ENCODE results near the gene POPDC2.

POPDC2 gene

GRCh38 chr3:119630880-119631329, 29.5 kb downstream of the POPDC2 start:
- Histone ChIP-seq H3K4me1 (ENCODE audit: control insufficient read depth in 5 of 5, insufficient read depth in 5 of 5, low read length in 5 of 5) (peaks cover 11 to 58% (median 32%) of the 10 kb centered on the region in 5 donors), H3K9ac (ENCODE audit: low read length in 5 of 5) (peak overlapping the region in 1 of 5 donors; percentile 16), H3K27me3 (ENCODE audit: control insufficient read depth in 5 of 5, insufficient read depth in 4 of 5, low read length in 5 of 5) (no peaks in the 10 kb centered on the region), H3K4me3 (ENCODE audit: low read depth in 1 of 5, low read length in 5 of 5) (no peak overlapping the region), H3K36me3 (ENCODE audit: control insufficient read depth in 5 of 5, insufficient read depth in 5 of 5, low read length in 5 of 5) (no peaks in the 10 kb centered on the region), H3K9me3 (ENCODE audit: control insufficient read depth in 5 of 5, low read length in 5 of 5) (no peaks in the 10 kb centered on the region), H3K27ac (ENCODE audit: low read depth, low read length) (peak overlapping the region; percentile 84)

DNA sequence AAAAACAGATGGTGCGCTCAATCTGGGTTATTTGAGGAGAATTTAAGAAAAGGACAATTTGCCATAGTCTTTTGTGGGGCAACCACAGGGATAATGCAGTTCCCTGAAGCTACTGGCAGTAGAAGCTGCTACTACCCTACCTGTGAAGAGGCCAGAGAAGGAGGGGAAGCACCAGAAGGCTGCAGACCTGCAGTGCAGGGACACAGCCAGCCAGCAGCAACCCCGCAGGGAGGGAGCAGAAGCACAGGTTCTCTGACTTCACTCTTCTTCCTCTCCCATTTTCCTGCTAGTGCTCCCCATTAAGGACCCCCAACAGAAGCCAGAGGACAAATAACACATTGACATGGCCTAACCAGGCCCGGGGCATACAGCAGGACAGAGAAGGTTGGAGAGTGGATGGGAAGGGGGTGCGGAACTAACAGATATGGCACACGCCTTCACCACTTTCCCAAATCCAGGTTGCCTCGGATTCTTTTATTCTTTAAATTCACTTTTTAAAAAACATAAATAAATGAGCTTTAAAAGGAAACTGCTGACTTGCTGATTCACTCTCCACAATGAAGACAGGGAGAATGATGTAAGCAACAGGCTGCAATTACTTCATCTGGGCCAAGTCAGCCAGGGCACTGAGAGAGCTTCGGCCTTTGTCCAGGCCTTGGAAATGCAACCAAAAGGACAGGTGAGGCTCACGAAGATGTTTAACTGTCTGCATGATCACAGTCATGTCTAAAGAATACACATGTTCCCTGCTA, 30.1 kb downstream of the POPDC2 start:
- Histone ChIP-seq H3K9ac (ENCODE audit: low read length in 5 of 5) (peak overlapping the region in 3 of 5 donors; percentile 16 to 26 (median 18)), H3K27ac (ENCODE audit: low read depth, low read length) (peak overlapping the region; percentile 84), H3K36me3 (ENCODE audit: control insufficient read depth in 5 of 5, insufficient read depth in 5 of 5, low read length in 5 of 5) (no peaks in the 10 kb centered on the region), H3K4me1 (ENCODE audit: control insufficient read depth in 5 of 5, insufficient read depth in 5 of 5, low read length in 5 of 5) (peaks cover 11 to 57% (median 32%) of the 10 kb centered on the region in 5 donors), H3K9me3 (ENCODE audit: control insufficient read depth in 5 of 5, low read length in 5 of 5) (no peaks in the 10 kb centered on the region), H3K27me3 (ENCODE audit: control insufficient read depth in 5 of 5, insufficient read depth in 4 of 5, low read length in 5 of 5) (no peaks in the 10 kb centered on the region), H3K4me3 (ENCODE audit: low read depth in 1 of 5, low read length in 5 of 5) (no peak overlapping the region)

DNA sequence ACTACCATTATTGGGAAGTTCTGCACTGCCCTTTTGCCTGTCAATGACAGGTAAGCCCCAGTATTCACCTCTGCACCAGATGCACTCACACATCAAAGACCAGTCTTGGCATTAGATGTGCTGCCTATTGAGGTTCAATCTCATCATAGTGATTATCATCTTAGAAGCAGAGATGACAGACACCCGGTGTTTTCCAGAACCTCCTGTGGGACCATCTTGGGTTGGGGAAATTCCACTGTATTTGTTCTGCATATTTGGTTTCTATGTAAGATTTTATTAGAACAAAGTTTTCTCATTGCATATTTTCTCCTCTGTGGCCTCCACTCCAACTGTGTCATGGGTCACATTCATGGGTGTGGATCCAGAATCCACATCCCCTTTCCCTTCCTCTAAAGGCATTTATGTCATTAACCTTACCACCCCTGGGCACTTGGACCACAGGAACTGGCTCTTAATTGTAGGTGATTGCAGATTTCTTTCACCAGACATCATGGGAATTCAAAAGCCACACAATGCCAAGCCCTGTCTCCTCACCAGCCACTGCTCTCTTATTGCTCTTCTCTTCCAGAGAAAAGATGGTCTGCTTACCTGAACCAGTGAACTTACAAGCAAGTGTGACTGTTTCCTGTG, 31.5 kb downstream of the POPDC2 start:
- H3K9ac ChIP-seq (ENCODE audit: low read length in 5 of 5), result peak overlapping the region in 2 of 5 donors; percentile 25 to 32
- H3K27ac ChIP-seq (ENCODE audit: low read depth, low read length), result peak overlapping the region; percentile 84
- peak overlapping the region in 1 of 5 donors; percentile 23 for H3K4me3 ChIP-seq (ENCODE audit: low read depth in 1 of 5, low read length in 5 of 5)
- H3K36me3 ChIP-seq (ENCODE audit: control insufficient read depth in 5 of 5, insufficient read depth in 5 of 5, low read length in 5 of 5), result no peaks in the 10 kb centered on the region
- no peaks in the 10 kb centered on the region for H3K27me3 ChIP-seq (ENCODE audit: control insufficient read depth in 5 of 5, insufficient read depth in 4 of 5, low read length in 5 of 5)
- H3K4me1 ChIP-seq (ENCODE audit: control insufficient read depth in 5 of 5, insufficient read depth in 5 of 5, low read length in 5 of 5), result peaks cover 11 to 58% (median 32%) of the 10 kb centered on the region in 5 donors
- H3K9me3 ChIP-seq (ENCODE audit: control insufficient read depth in 5 of 5, low read length in 5 of 5), result no peaks in the 10 kb centered on the region

DNA sequence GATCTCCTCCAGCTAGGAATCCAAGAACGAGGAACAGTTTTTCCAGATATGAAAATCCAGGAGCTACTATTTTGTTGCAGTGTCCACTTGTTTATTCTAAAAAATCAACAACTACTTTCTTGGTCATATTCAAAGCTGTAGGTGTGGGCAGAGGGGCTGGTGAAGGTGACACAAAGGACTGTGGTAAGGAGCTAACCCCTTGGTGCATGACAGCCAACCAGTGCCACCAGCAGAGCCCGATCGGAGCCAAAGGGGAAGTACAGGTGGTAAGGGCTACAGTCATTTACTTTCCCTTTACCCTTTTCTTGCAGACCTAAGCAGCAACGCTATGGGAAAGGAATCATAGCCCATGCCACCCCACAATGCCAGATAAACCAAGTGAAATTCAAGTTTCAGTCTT, 32.0 kb downstream of the POPDC2 start:
- H3K4me3 ChIP-seq (ENCODE audit: low read depth in 1 of 5, low read length in 5 of 5), result peak overlapping the region in 1 of 5 donors; percentile 19
- H3K27ac ChIP-seq (ENCODE audit: low read depth, low read length), result peak overlapping the region; percentile 79
- peak overlapping the region in 1 of 5 donors; percentile 26 for H3K9ac ChIP-seq (ENCODE audit: low read length in 5 of 5)
- H3K4me1 ChIP-seq (ENCODE audit: control insufficient read depth in 5 of 5, insufficient read depth in 5 of 5, low read length in 5 of 5), result peaks cover 11 to 58% (median 32%) of the 10 kb centered on the region in 5 donors
- no peaks in the 10 kb centered on the region for H3K9me3 ChIP-seq (ENCODE audit: control insufficient read depth in 5 of 5, low read length in 5 of 5)
- no peaks in the 10 kb centered on the region for H3K27me3 ChIP-seq (ENCODE audit: control insufficient read depth in 5 of 5, insufficient read depth in 4 of 5, low read length in 5 of 5)
- no peaks in the 10 kb centered on the region for H3K36me3 ChIP-seq (ENCODE audit: control insufficient read depth in 5 of 5, insufficient read depth in 5 of 5, low read length in 5 of 5)

- no peaks in the 10 kb centered on the region for H3K27me3 ChIP-seq (ENCODE audit: control insufficient read depth in 5 of 5, insufficient read depth in 4 of 5, low read length in 5 of 5)
- peaks cover 11 to 58% (median 32%) of the 10 kb centered on the region in 5 donors for H3K4me1 ChIP-seq (ENCODE audit: control insufficient read depth in 5 of 5, insufficient read depth in 5 of 5, low read length in 5 of 5)
- H3K4me3 ChIP-seq (ENCODE audit: low read depth in 1 of 5, low read length in 5 of 5), result no peak overlapping the region
- no peaks in the 10 kb centered on the region for H3K9me3 ChIP-seq (ENCODE audit: control insufficient read depth in 5 of 5, low read length in 5 of 5)
- H3K9ac ChIP-seq (ENCODE audit: low read length in 5 of 5), result no peak overlapping the region
- H3K27ac ChIP-seq (ENCODE audit: low read depth, low read length), result peak overlapping the region; percentile 79
- no peaks in the 10 kb centered on the region for H3K36me3 ChIP-seq (ENCODE audit: control insufficient read depth in 5 of 5, insufficient read depth in 5 of 5, low read length in 5 of 5)
Measured at GRCh38 chr3:119627461-119627860, 32.9 kb downstream of the POPDC2 start.

- Histone ChIP-seq H3K4me3 (ENCODE audit: low read depth in 1 of 5, low read length in 5 of 5) (no peak overlapping the region), H3K27me3 (ENCODE audit: control insufficient read depth in 5 of 5, insufficient read depth in 4 of 5, low read length in 5 of 5) (no peaks in the 10 kb centered on the region), H3K36me3 (ENCODE audit: control insufficient read depth in 5 of 5, insufficient read depth in 5 of 5, low read length in 5 of 5) (no peaks in the 10 kb centered on the region), H3K27ac (ENCODE audit: low read depth, low read length) (no peak overlapping the region), H3K4me1 (ENCODE audit: control insufficient read depth in 5 of 5, insufficient read depth in 5 of 5, low read length in 5 of 5) (peaks cover 11 to 58% (median 32%) of the 10 kb centered on the region in 5 donors), H3K9me3 (ENCODE audit: control insufficient read depth in 5 of 5, low read length in 5 of 5) (no peaks in the 10 kb centered on the region), H3K9ac (ENCODE audit: low read length in 5 of 5) (peak overlapping the region in 1 of 5 donors; percentile 1)
Measured at GRCh38 chr3:119626196-119626595, 34.2 kb downstream of the POPDC2 start.

- Histone ChIP-seq H3K27me3 (ENCODE audit: control insufficient read depth in 5 of 5, insufficient read depth in 4 of 5, low read length in 5 of 5) (no peaks in the 10 kb centered on the region), H3K36me3 (ENCODE audit: control insufficient read depth in 5 of 5, insufficient read depth in 5 of 5, low read length in 5 of 5) (no peaks in the 10 kb centered on the region), H3K4me1 (ENCODE audit: control insufficient read depth in 5 of 5, insufficient read depth in 5 of 5, low read length in 5 of 5) (peaks cover 11 to 53% (median 28%) of the 10 kb centered on the region in 5 donors), H3K9ac (ENCODE audit: low read length in 5 of 5) (peak overlapping the region in 1 of 5 donors; percentile 1), H3K27ac (ENCODE audit: low read depth, low read length) (no peak overlapping the region), H3K4me3 (ENCODE audit: low read depth in 1 of 5, low read length in 5 of 5) (no peak overlapping the region), H3K9me3 (ENCODE audit: control insufficient read depth in 5 of 5, low read length in 5 of 5) (no peaks in the 10 kb centered on the region)
Measured at GRCh38 chr3:119625451-119626153, 34.8 kb downstream of the POPDC2 start.

DNA sequence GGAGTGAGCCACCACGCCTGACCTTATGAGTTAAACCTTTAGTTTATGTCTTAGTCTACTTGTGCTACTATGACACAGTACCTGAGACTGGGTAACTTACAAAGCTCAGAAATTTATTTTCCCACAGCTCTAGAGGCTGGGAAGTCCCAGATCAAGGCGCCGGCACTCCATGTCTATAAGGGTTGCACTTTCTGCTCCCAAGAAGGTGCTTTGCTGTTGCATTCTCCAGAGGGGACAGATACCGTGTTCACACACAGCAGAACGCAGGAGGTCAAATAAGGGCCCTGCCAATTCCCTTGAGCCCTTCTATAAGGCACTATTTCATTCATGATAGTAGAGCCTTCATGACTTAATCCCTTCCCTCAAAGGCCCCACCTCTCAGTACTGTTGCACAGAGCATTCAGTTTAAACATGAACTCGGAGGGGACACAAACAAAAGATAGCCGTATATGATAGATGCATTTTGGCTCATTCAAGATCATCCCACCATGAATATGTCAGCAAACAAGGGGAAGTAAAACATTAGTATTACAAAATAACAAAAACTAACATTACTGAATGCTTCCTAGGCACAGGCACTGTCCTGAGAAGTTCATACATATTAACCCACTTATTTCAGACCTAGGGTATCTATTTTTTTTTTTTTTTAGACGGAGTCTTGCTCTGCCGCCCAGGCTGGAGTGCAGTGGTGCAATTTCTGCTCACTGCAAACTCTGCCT, 36.2 kb downstream of the POPDC2 start:
- Histone ChIP-seq H3K27ac (ENCODE audit: low read depth, low read length) (no peak overlapping the region), H3K9ac (ENCODE audit: low read length in 5 of 5) (no peak overlapping the region), H3K27me3 (ENCODE audit: control insufficient read depth in 5 of 5, insufficient read depth in 4 of 5, low read length in 5 of 5) (no peaks in the 10 kb centered on the region), H3K36me3 (ENCODE audit: control insufficient read depth in 5 of 5, insufficient read depth in 5 of 5, low read length in 5 of 5) (no peaks in the 10 kb centered on the region), H3K4me3 (ENCODE audit: low read depth in 1 of 5, low read length in 5 of 5) (no peak overlapping the region), H3K4me1 (ENCODE audit: control insufficient read depth in 5 of 5, insufficient read depth in 5 of 5, low read length in 5 of 5) (peaks cover 8 to 42% (median 14%) of the 10 kb centered on the region in 5 donors), H3K9me3 (ENCODE audit: control insufficient read depth in 5 of 5, low read length in 5 of 5) (no peaks in the 10 kb centered on the region)

DNA sequence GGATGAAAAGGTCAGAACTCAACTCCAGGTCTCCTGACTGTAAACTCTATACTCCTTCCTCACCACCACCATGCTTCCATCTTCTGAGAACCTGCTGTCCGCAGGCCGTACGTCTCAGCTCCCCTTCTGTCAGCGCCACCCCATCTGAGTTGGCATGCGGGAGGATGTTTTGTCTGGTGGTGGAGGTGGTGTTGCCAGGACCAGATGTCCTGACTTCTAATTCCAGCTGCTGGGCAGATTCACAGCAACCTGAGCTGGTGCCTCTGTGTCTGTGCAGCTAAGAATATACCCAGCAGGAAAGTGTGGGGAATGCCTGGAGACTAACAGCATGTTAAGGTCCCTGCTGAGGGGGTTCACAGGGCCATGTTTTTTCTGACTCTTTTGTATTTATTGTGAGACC, 39.5 kb downstream of the POPDC2 start:
- Histone ChIP-seq H3K36me3 (ENCODE audit: control insufficient read depth in 5 of 5, insufficient read depth in 5 of 5, low read length in 5 of 5) (no peaks in the 10 kb centered on the region), H3K27ac (ENCODE audit: low read depth, low read length) (no peak overlapping the region), H3K4me1 (ENCODE audit: control insufficient read depth in 5 of 5, insufficient read depth in 5 of 5, low read length in 5 of 5) (peaks cover 0 to 14% (median 0%) of the 10 kb centered on the region in 5 donors), H3K4me3 (ENCODE audit: low read depth in 1 of 5, low read length in 5 of 5) (no peak overlapping the region), H3K9me3 (ENCODE audit: control insufficient read depth in 5 of 5, low read length in 5 of 5) (no peaks in the 10 kb centered on the region), H3K27me3 (ENCODE audit: control insufficient read depth in 5 of 5, insufficient read depth in 4 of 5, low read length in 5 of 5) (no peaks in the 10 kb centered on the region), H3K9ac (ENCODE audit: low read length in 5 of 5) (no peak overlapping the region)

Measured in subcutaneous abdominal adipose tissue (tissue), 5 donors.